HG03520 (cell line): ENCODE measurements around the gene SEC11A.
"Not testable (repeated sequence)": the region's sequence is repeated elsewhere in the genome, so short reads cannot be mapped to it uniquely, and the experiment has no call there.

ENCODE experiments used
- ATAC-seq: cut with Tn5 transposase; IDR thresholded peaks from one replicate; pipeline ENCODE4 v1.9.1; 2021; ENCODE audit warnings: mild to moderate bottlenecking, moderate library complexity; ENCODE audit not compliant: unreplicated experiment

Gene SEC11A

GRCh38 chr15:84645496-84645895 lies 70.4 kb downstream of the SEC11A start:
- ATAC-seq, result no peak

GRCh38 chr15:84643838-84644237 lies 72.1 kb downstream of the SEC11A start:
- no peak for ATAC-seq

- not testable (repeated sequence) for ATAC-seq
These were observed 73.3 kb downstream of the SEC11A start for GRCh38 chr15:84642640-84643039.

GRCh38 chr15:84641871-84642270 lies 74.1 kb downstream of the SEC11A start:
- ATAC-seq, result not testable (repeated sequence)

- no peak for ATAC-seq
These were observed 77.8 kb downstream of the SEC11A start for GRCh38 chr15:84638103-84638502.

- no peak for ATAC-seq
These were observed 81.6 kb downstream of the SEC11A start for GRCh38 chr15:84634228-84634837.

- peak; percentile 37 for ATAC-seq
These were observed 82.4 kb downstream of the SEC11A start for GRCh38 chr15:84633311-84634227.

GRCh38 chr15:84631706-84632272 lies 84.2 kb downstream of the SEC11A start:
- ATAC-seq, result no peak

GRCh38 chr15:84629033-84629432 lies 86.9 kb downstream of the SEC11A start:
- ATAC-seq, result no peak

GRCh38 chr15:84625123-84625522 lies 90.8 kb downstream of the SEC11A start:
- no peak for ATAC-seq

GRCh38 chr15:84624359-84624758 lies 91.6 kb downstream of the SEC11A start:
- ATAC-seq, result no peak

GRCh38 chr15:84621358-84621979 lies 94.5 kb downstream of the SEC11A start:
- no peak for ATAC-seq

GRCh38 chr15:84620626-84621025 lies 95.3 kb downstream of the SEC11A start:
- no peak for ATAC-seq
